Adipocyte (in vitro differentiated cells): ENCODE measurements around the gene TMEM147.

ENCODE experiments used
- DNase-seq: peaks from one replicate; pipeline ENCODE4 v3.0.0-alpha.2; 2015; ENCODE audit warnings: low read depth
- H3K27me3 ChIP-seq: replicated peaks from 2 replicates; pipeline ENCODE4 v1.7.0; 2013; ENCODE audit warnings: mild to moderate bottlenecking, low read length, moderate library complexity; ENCODE audit not compliant: control insufficient read depth, insufficient read depth
- H3K36me3 ChIP-seq: 2 replicates; pipeline ENCODE4 v1.7.0; 2013; ENCODE audit warnings: low read length, mild to moderate bottlenecking, moderate library complexity; ENCODE audit not compliant: control insufficient read depth, insufficient read depth, severe bottlenecking
- H3K4me1 ChIP-seq: 2 replicates; pipeline ENCODE4 v1.7.0; 2013; ENCODE audit warnings: mild to moderate bottlenecking, low read length, moderate library complexity; ENCODE audit not compliant: control insufficient read depth, insufficient read depth
- H3K4me3 ChIP-seq: 2 replicates; pipeline ENCODE4 v1.7.0; 2013; ENCODE audit warnings: mild to moderate bottlenecking, low read length, moderate library complexity
- H3K9ac ChIP-seq: 2 replicates; pipeline ENCODE4 v1.7.0; 2013; ENCODE audit warnings: mild to moderate bottlenecking, low read length, moderate library complexity
- H3K9me3 ChIP-seq: 2 replicates; pipeline ENCODE4 v1.7.0; 2013; ENCODE audit warnings: mild to moderate bottlenecking, low read length, moderate library complexity; ENCODE audit not compliant: control insufficient read depth

The TMEM147 gene, protein sequence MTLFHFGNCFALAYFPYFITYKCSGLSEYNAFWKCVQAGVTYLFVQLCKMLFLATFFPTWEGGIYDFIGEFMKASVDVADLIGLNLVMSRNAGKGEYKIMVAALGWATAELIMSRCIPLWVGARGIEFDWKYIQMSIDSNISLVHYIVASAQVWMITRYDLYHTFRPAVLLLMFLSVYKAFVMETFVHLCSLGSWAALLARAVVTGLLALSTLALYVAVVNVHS

DNA sequence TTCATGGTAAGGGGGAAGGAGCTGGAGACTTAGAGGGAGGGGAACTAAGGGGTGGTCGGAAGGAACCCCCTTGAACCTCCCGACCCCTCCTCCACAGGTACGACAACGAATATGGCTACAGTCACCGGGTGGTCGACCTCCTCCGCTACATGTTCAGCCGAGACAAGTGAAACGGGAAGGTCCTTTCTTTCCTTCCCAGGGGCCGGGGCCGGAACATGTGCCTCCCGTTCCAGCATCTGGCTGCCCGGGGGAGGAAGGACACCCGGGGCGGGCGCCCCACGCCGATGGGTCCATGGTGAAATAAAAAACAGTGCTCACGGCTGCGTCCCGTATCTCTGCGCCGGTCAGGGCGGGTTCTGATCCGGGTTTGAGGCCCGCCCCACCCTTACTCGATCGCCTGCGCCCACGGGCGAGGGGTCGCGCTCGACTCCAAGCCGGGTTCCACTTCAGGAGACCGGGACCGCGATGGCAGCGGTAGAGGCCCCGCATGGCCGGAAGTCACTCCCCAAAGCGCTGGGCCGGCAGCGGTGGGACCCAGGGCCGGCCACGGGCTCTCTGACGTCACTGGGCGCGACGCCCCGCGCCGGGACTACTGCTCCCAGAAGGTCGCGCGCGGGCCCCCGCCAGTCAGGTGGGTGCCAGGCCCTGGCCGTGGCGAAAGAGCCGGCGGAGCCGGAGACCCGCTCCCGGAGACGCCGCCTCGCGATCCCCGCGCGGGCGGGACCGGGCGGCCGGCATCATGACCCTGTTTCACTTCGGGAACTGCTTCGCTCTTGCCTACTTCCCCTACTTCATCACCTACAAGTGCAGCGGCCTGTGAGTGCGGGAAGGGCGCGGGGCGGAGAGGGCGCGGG lies at the start of gene TMEM147:
TSS of gene TMEM147 (plus strand) at position 626 of the 854 bp plus-strand sequence. CDS start at position 740, 114 bp downstream.
- H3K27me3 ChIP-seq, result no peaks in the 10 kb centered on the region
- peaks cover 19% of the 10 kb centered on the region for H3K4me1 ChIP-seq
- H3K4me3 ChIP-seq, result peak within 1 kb of the TSS; percentile 97
- H3K36me3 ChIP-seq, result peaks cover 8% of the 10 kb centered on the region
- no peaks in the 10 kb centered on the region for H3K9me3 ChIP-seq
- peak within 1 kb of the TSS; percentile 98 for H3K9ac ChIP-seq
- DNase-seq, result peak; percentile 96

DNA sequence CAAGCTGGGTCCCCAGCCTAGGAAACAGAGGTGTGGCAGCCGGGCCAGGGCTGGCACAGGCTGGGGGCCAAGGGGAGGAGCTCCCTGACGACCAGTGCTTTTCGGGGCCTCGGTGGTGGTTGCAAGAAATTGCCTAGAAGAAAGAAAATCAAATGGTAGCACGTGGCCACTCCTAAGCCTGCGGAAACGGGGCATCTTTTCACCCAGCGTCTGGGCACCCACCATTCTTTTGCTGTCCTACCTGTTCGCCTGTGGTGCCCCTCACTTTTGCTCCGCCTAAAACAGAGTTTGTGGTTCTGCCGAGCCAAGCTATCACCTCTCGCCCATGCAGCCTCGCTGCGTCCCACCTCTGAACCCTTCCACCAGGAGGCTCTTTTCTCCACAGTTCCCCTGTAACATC lies 48.0 kb upstream of the TMEM147 start:
- Histone ChIP-seq H3K9ac (no peak overlapping the region), H3K4me3 (no peak overlapping the region), H3K36me3 (no peaks in the 10 kb centered on the region), H3K9me3 (no peaks in the 10 kb centered on the region), H3K27me3 (peaks cover 21% of the 10 kb centered on the region), H3K4me1 (peaks cover 5% of the 10 kb centered on the region)
- DNase-seq, result no peak

DNA sequence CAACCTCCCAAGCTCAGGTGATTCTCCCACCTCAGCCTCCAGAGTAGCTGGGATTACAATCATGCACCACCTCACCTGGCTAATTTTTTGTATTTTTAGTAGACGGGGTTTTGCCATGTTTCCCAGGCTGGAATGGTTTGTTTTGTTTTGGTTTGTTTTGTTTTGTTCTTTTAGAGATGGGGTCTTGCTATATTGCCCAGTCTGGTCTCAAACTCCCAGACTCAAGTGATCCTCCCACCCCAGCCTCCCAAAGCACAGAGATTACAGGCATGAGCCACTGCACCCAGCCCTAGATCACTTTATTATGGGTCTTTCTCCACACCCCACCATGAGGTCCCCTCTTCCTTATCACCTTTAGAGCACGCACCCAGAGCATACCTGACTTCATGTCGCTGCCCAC lies 47.2 kb upstream of the TMEM147 start:
- peaks cover 13% of the 10 kb centered on the region for H3K27me3 ChIP-seq
- H3K4me3 ChIP-seq, result no peak overlapping the region
- H3K36me3 ChIP-seq, result no peaks in the 10 kb centered on the region

DNA sequence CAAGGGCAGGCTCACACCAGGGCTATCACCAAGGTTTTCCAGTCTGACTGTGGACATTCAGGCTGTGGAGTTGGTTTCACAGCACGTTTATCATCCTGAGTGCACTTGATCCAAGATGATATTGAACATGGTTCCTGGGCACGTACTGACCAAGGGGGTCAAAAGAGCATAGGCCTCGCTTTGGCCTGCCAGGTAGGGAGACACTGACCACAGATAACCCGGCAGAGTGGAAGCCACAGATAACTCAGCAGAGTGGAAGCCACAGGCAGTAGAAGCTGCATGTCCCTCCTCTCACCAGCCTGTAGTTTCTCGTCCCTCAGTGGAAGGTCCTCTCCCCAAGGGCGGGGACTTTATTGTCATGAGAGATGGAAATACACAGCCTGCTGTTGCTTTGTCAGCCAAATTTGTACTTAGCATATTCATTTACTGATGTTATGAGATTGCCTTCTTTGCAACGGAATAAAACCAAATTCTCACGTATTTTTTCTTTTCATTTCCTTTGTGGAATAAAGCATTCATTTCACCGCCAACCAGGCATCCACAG lies 46.4 kb upstream of the TMEM147 start:
- Histone ChIP-seq H3K9me3 (no peaks in the 10 kb centered on the region), H3K9ac (no peak overlapping the region), H3K4me3 (no peak overlapping the region), H3K27me3 (peaks cover 6% of the 10 kb centered on the region), H3K4me1 (peaks cover 5% of the 10 kb centered on the region), H3K36me3 (no peaks in the 10 kb centered on the region)
- no peak for DNase-seq

More for the DNA sequence above, 47.2 kb upstream of the TMEM147 start:
- H3K9ac ChIP-seq, result no peak overlapping the region
- no peaks in the 10 kb centered on the region for H3K9me3 ChIP-seq
- DNase-seq, result no peak
- peaks cover 5% of the 10 kb centered on the region for H3K4me1 ChIP-seq

DNA sequence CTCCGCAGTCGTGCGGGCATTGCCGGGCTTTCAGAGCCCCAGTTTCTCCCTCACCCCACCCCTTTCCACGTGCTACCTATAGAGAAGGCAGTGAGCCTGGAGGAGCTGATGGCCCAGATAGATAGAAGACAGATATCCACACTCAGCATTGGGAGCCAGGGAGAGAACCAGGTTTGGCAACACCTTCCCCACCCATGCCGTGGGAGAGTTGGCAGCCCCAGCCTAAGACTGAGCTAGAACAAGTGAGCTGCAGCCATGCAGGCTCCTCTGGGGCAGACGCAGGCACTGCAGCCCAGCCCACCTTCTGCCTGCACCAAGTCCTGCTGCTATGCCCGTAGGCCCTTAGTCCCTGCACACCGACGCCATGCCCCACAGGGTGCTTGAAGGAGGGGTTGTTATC lies 44.8 kb upstream of the TMEM147 start:
- Histone ChIP-seq H3K9me3 (no peaks in the 10 kb centered on the region), H3K27me3 (no peaks in the 10 kb centered on the region), H3K9ac (no peak overlapping the region), H3K36me3 (peaks cover 4% of the 10 kb centered on the region), H3K4me1 (no peaks in the 10 kb centered on the region), H3K4me3 (no peak overlapping the region)
- DNase-seq, result no peak

DNA sequence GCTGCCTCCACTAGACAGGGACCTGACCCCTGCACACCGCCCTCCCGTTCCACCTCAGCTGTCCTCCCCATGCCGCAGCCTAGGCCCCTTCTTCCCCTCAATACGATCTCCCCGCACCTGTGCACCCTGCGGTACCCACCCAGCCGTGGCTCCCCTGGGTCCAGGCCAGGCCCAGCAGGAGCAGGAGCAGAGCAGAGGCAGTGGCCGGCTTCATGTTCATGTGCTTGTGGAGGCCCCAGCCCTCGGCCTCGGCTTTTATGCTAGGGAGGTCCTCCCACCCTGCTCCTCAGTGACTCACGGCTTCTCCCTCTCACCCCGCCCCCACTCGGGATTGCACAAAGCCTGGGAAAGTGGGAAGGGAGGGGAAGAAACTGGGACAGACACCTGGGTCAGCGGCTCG lies 43.7 kb upstream of the TMEM147 start:
- Histone ChIP-seq H3K9ac (no peak overlapping the region), H3K27me3 (no peaks in the 10 kb centered on the region), H3K4me1 (no peaks in the 10 kb centered on the region), H3K9me3 (no peaks in the 10 kb centered on the region), H3K36me3 (peaks cover 5% of the 10 kb centered on the region), H3K4me3 (no peak overlapping the region)
- DNase-seq, result no peak

DNA sequence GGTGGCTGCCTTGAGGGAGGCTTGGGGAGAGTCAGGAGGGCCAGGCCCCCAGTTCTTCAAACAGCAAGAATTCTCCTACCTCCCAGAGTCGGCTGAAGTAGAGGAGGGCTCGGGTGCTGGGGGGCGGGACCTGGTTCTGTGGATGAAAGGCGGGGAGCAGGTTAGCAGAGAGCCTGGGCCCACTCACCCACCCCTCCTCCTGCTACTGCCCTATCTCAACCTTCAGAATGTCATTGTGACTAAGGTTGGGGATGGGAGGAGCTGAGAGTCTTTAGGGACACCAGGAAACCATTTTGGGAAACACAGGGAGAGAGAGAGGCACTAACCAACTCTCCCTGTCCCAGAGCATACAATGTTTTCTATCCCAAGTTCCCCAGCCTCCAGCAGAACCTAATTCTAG lies 42.7 kb upstream of the TMEM147 start:
- DNase-seq, result no peak
- no peaks in the 10 kb centered on the region for H3K9me3 ChIP-seq
- peaks cover 2% of the 10 kb centered on the region for H3K27me3 ChIP-seq
- H3K9ac ChIP-seq, result no peak overlapping the region
- no peak overlapping the region for H3K4me3 ChIP-seq
- H3K4me1 ChIP-seq, result no peaks in the 10 kb centered on the region
- peaks cover 5% of the 10 kb centered on the region for H3K36me3 ChIP-seq

DNA sequence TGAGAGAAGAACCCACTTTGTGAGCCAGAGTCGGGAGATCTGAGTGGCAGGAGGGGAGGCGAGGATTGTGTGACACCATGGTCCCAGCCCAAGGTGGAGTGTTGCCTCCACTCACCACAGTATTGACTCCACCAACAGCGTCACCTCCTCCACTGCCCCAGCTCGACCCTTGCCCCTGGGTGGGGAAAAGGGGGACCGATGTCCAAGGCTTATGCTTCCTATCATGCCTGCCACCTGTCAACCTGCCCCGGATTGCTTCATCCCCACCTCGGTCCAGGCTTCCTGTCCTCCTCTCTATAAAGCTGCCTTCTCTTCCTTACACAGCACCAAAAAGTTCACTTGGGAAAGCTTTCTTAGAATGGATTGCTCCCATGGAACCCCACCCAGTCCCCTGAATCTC lies 39.4 kb upstream of the TMEM147 start:
- H3K4me3 ChIP-seq, result no peak overlapping the region
- no peak overlapping the region for H3K9ac ChIP-seq
- H3K9me3 ChIP-seq, result no peaks in the 10 kb centered on the region
- peaks cover 5% of the 10 kb centered on the region for H3K36me3 ChIP-seq
- H3K4me1 ChIP-seq, result peaks cover 5% of the 10 kb centered on the region
- no peak for DNase-seq
- peaks cover 12% of the 10 kb centered on the region for H3K27me3 ChIP-seq

DNA sequence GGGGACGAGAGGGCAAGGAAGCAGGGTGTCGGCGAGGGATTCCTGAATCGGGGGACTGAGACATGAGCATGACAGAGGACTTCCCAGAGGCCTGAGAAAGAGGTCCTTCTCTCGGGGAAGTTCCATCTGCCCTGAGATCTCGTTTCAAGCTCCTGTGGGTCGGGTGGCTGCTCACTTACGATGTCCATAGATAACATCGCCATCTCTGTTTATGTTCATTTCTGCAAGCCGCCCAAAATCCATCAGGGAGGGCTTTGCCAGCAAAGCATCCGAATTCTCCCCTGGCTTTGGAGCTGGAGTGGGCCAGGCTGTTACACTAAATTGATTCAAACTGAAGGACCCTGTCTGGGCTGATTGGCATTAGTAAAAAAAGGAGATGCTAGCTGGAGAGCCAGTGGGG lies 37.9 kb upstream of the TMEM147 start:
- no peak for DNase-seq
- peaks cover 5% of the 10 kb centered on the region for H3K4me1 ChIP-seq
- no peaks in the 10 kb centered on the region for H3K9me3 ChIP-seq
- H3K36me3 ChIP-seq, result peaks cover 5% of the 10 kb centered on the region
- H3K27me3 ChIP-seq, result peaks cover 14% of the 10 kb centered on the region
- H3K4me3 ChIP-seq, result no peak overlapping the region
- no peak overlapping the region for H3K9ac ChIP-seq

DNA sequence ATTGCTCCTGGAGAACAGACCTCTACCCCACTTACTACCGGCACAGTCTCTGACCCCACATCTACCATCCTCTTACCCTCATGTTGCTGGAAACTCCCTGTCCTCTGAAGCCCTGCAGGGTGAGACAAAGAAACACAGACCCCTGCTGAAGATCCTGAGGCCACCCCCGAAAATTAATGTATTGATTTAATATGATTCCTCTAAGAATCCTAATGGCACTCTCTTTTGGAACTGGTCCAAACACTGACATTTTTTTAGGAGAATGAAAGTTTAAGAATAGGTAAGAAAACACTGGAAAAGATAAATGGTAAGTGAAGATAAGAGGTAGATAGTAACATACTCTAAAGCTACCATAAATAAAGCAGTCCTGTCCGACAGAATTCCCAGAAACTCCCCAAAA lies 37.3 kb upstream of the TMEM147 start:
- H3K4me1 ChIP-seq, result peaks cover 7% of the 10 kb centered on the region
- H3K4me3 ChIP-seq, result no peak overlapping the region
- H3K9me3 ChIP-seq, result no peaks in the 10 kb centered on the region
- no peak overlapping the region for H3K9ac ChIP-seq
- peaks cover 14% of the 10 kb centered on the region for H3K27me3 ChIP-seq
- peaks cover 5% of the 10 kb centered on the region for H3K36me3 ChIP-seq
- DNase-seq, result no peak

DNA sequence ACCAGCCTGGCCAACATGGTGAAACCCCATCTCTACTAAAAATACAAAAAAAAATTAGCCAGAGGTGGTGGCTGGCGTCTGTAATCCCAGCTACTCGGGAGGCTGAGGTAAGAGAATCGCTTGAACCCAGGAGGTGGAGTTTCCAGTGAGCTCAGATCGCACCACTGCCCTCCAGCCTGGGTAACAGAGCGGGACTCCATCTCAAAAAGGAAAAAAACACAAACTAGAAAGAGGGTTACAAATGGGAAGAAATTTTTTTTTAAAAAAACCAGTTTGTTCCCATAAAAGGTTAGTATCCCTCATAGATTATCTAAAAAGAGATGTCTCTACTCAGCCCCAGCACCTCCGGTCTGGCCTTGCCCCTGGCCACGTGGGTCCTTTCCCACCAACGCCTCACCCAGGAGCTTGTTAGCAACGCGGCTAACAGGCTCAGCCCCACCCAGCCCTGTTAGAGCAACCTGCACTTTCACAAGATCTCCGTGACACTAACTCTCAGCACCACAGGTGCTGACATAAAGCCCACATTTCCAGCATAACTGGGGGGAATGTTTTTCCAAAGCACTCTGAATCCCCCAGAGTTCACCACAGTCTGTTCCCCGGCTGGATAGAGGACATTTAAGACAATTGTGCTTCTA lies 36.3 kb upstream of the TMEM147 start:
- Histone ChIP-seq H3K4me3 (no peak overlapping the region), H3K9me3 (no peaks in the 10 kb centered on the region), H3K9ac (no peak overlapping the region), H3K4me1 (peaks cover 17% of the 10 kb centered on the region), H3K36me3 (peaks cover 5% of the 10 kb centered on the region), H3K27me3 (peaks cover 14% of the 10 kb centered on the region)
- DNase-seq, result no peak
